ENCODE results near the gene BCAT1.

BCAT1 gene

GRCh38 chr12:24798335-24798734 lies 150.6 kb downstream of the BCAT1 start:
- no peak for DNase-seq

GRCh38 chr12:24797901-24798300 lies 151.0 kb downstream of the BCAT1 start:
- DNase-seq, result no peak

DNA sequence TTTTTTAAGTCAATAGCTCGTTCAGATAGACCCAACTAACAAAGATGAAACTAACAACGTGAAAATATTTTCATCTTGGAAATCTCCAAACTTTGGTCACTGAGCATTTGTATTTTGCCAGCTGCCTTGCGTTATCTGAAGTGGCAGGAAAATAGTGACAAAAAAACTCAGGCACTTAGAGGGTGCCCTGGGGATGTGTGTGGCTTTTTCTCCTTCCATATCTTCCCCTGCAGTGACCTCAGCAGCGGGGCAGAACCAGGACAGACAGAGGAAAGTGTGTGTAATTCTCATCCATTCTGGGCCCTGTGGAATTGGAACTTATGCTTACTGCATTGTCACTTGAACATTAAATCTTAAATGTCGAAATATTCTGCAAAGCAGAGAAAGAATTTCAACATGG lies 152.0 kb downstream of the BCAT1 start:
- no peak for DNase-seq

- no peak for DNase-seq
Measured at GRCh38 chr12:24795699-24796347, 153.1 kb downstream of the BCAT1 start.

DNA sequence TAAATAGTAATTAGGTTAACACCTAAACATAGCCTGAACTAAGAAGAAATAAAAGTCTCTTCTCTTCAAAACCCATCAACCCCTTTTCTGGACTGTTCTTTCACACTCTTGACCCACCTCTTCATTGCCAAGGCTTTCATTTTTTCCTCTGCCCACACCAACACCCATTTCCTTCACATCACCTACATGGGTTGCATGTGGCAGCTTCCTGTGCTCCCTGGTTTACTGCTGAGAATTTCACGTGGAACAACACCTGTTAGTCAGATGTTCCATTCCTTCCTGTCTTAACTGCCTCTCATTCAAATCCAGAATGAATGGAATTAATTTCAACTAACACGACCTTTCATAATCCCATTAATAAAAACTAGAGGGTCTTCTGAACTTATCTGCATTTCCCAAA lies 157.3 kb downstream of the BCAT1 start:
- DNase-seq, result no peak

- no peak for DNase-seq
Measured at GRCh38 chr12:24788886-24789285, 160.0 kb downstream of the BCAT1 start.

GRCh38 chr12:24780697-24781368 lies 168.1 kb downstream of the BCAT1 start:
- no peak for DNase-seq

DNA sequence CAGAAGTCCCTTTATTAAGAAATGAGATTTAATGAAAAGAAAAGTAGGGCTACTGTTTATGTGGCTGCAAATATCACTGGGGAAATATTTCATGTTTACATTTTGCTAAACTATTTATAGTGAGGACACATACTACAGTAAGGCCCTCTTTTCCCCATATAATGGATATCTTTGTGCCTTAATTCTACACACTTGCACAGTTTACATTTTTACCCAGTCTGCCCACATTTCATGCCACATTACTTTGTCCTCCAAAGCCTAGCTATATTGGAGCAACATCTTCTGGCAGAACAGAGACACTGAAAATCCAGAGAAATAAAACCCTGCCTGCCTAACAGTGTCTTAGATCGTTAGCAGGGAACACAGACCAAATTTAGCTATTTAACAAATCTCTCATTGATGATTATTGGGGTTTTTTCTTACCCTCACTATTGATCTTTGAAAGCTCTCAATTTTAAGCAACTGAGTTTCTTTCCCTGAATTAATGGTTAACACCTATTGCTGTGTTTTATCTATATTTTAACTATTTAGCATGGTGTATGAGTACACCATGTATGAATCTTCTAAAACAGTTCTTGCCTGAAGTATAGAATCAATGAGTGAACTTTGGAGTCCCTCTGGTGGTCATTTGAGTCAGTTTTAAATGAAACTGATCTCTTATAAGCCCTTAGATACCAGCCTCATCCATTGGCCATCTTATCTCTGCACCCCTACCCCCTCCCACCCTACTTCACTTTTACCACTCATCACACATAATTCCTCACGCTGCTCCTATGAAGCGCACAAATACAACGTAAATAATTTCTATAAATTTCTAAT lies 170.2 kb downstream of the BCAT1 start:
- DNase-seq, result no peak

DNA sequence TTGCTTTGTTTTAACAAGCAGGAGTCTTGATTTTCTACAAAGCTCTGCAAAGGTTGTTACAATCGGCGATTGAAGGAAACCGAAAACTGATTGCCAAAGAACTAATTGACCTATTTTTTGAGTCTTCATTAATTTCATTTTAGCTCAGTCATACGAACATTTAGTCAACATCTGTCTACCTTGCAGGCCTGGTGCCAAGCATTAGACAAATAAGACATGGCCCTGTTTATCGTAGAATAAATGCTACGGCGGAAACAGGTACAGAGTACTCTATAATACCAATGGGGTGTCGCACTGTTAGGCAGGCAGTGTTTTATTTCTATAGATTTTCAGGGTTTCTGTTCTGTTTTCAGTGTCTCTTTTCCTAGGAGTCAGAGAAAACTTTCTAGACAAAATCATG lies 171.5 kb downstream of the BCAT1 start:
- DNase-seq, result no peak

DNA sequence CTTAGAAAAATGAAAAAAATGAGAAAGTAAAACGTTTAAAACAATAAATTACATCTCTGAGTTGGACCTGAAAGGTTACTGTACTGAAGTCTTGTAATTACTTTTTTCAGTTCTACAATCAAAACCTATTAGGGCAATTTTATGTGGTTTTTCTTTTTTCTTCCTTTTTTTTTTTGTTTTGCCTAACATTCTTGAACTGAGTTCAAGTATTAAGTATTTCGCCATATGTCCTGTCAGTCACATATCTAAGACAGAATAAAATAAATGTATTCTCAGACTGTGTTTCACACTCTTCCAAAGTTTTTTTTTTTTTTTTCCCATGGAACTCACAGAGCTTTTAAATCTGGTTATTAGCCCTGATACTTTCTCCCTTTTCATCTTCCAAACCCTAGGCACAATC lies 172.0 kb downstream of the BCAT1 start:
- no peak for DNase-seq

- DNase-seq, result no peak
Measured at GRCh38 chr12:24775073-24775472, 173.8 kb downstream of the BCAT1 start.

GRCh38 chr12:24773996-24774395 lies 174.9 kb downstream of the BCAT1 start:
- DNase-seq, result no peak

DNA sequence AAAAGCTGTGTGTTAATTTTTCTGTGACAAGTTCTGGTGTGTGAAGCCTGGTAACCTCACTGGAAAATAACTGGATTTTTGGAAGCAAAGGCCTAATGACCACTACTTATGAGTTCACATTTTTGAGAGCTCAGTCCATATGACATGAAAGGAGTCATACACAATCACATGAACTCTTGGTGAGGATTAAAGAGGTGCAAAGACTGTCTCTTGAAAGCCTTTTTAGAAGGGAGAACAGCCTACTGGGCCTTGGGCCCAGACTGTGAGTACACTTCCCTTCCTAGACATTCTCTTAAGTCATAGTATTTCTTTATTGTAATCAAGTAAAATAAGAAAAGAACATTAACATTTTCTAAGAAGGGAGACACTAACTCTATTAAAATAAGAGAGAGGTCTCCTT lies 176.1 kb downstream of the BCAT1 start:
- no peak for DNase-seq

GRCh38 chr12:24770821-24771220 lies 178.1 kb downstream of the BCAT1 start:
- DNase-seq, result no peak

DNA sequence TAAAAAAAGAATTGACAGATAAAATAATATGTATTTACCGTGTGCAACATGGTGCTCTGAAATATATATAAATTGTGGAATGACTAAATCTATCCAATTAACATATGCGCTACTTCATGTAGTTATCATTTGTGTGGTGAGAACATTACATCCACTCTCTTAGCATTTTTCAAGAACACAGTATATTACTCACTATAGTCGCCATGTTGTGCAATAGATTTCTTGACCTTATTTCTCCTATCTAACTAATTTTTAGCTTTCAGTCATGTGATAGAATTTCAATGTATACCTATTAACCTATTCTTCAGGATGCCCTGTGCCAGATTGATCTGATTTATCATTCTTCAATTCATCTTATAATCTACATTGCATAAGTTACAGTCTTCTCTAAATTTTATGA lies 178.6 kb downstream of the BCAT1 start:
- no peak for DNase-seq

- no peak for DNase-seq
Measured at GRCh38 chr12:24769682-24770081, 179.2 kb downstream of the BCAT1 start.

DNA sequence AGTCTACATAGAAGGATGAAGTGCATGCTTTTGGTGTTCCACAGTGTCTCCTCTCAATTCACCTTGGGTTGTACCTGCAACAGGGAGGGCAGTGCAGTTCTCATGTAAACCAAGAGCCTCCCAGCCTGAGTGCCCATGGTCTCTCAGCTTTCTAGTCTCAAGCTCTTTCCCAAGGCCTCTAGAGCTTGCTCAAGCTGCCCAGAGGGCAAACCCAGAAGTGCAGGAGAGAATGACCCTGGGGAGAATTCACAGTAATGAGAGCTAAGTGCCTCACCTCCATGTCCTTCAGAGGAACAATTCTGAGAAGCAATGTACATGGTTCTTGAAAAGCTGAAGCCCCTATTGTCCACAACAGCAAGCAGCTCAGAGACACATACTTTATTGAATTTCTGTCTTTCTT lies 180.5 kb downstream of the BCAT1 start:
- no peak for DNase-seq

- DNase-seq, result no peak
Measured at GRCh38 chr12:24767016-24767415, 181.9 kb downstream of the BCAT1 start.

DNA sequence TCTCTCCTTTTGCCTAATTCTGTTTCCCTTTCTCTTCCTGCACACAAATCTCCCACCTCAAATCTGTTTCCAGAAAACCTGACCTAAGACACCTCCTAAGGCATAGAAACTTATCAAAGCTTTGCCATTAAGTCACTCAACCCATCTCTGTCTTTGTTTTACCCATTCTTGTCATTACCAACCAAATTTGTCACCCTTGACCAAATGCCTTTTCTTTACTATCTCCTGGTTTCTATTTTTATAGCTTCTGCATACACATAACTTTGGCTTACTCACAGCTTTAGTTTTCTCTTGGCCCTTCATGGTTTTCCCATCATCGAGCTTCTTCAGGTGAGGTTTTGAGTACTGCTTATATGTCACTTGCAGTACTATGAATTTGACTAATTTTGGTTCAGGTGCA lies 184.2 kb downstream of the BCAT1 start:
- DNase-seq, result no peak

DNA sequence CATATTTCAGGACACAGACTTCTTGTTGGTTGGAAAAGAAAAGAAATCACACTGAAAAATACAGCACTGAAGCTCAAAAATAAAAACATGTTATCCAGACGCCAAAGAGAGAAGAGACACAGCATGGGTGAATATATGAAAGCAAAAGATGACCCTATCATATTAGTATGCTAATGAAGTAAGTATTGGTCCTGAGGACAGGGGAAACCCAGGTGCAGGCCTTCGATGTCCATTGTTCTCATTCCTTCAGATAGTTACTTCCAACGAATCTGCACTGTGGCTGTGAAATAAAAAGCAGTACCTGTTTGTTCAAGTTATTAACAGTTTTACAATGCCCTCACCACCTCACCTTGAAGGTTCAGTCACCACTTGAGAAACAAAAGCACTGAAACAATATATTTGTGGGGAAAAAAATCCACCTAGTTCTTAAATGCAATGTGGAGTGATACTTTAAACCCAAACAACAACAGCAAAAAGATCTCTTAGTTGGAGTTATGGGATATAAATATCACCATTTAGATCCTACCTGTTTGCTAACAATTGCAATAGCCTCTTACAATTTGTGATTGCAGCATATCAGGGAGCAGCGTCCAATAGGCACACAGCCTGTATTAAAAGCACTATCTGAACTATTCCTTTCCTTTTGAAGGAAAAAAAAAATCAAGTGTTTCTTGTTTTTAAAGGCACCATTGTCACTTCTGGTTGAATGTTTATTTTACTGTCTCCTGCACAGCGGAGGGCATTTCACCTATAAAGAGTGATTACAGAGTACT lies 188.1 kb downstream of the BCAT1 start:
- no peak for DNase-seq

- DNase-seq, result no peak
Measured at GRCh38 chr12:24760162-24760561, 188.7 kb downstream of the BCAT1 start.

Data from activated CD4-positive, CD25-positive, alpha-beta regulatory T cell (primary cell).